Tibial artery (tissue), 4 donors: ENCODE measurements around the gene CNGA3.
"Not testable (repeated sequence)": the region's sequence is repeated elsewhere in the genome, so short reads cannot be mapped to it uniquely, and the experiment has no call there.

Experiments used
- DNase-seq, 2 donors: peaks; one replicate each; pipeline ENCODE4 v3.0.0-alpha.2; 2019
- H3K27ac ChIP-seq, 2 donors: fragments of 200-600 bp; sonication (generic) in 1 of 2; 1 replicate in 1 of 2; 2 replicates in 1 of 2; pipeline ENCODE4 v1.5.1; 2018 to 2019; ENCODE audit warnings: mild to moderate bottlenecking in 1 of 2
- H3K27me3 ChIP-seq, 2 donors: fragments of 200-600 bp; sonication (generic) in 1 of 2; one replicate each; pipeline versions ENCODE4 v1.5.1 to v1.6.0; 2016 to 2019
- H3K36me3 ChIP-seq, 3 donors: fragments of 200-600 bp; sonication (generic) in 2 of 3; one replicate each; pipeline ENCODE4 v1.5.1; 2016 to 2019; ENCODE audit warnings: mild to moderate bottlenecking in 2 of 3
- H3K4me1 ChIP-seq, 4 donors: fragments of 200-600 bp; sonication (generic) in 2 of 4; 1 replicate in 3 of 4; 2 replicates in 1 of 4; pipeline ENCODE4 v1.5.1; 2016 to 2019
- H3K4me3 ChIP-seq, 2 donors: fragments of 200-600 bp; sonication (generic) in 1 of 2; 1 replicate in 1 of 2; 2 replicates in 1 of 2; pipeline ENCODE4 v1.5.1; 2018 to 2019; ENCODE audit warnings: mild to moderate bottlenecking in 2 of 2
- H3K9me3 ChIP-seq, 3 donors: fragments of 200-600 bp; sonication (generic) in 1 of 3; one replicate each; pipeline ENCODE4 v1.5.1; 2016 to 2019
- CTCF ChIP-seq, 2 experiments: fragments of 200-600 bp in 1 of 2; fragments of 450-650 bp in 1 of 2; IDR thresholded peaks; one replicate each; pipeline ENCODE4 v1.5.1; 2017 to 2019; ENCODE audit warnings: antibody characterized with exemption in 2 of 2, mild to moderate bottlenecking in 1 of 2, moderate library complexity in 1 of 2
- intact Hi-C: fragments of 100-400 bp; cut with DNase I; formaldehyde crosslinking; loops from one replicate; pipeline ENCODE4 v1.15.0; 2023; ENCODE audit warnings: low total_unique reads

CNGA3 gene

GRCh38 chr2:98434492-98434891, 88.2 kb downstream of the CNGA3 start:
- TF ChIP-seq CTCF (IDR thresholded peaks at IDR 0.05): no peak
- Histone ChIP-seq H3K4me3 (no peak overlapping the region), H3K27me3 (no peaks in the 10 kb centered on the region), H3K27ac (no peak overlapping the region), H3K4me1 (no peaks in the 10 kb centered on the region), H3K36me3 (no peaks in the 10 kb centered on the region), H3K9me3 (peaks cover 0 to 3% (median 0%) of the 10 kb centered on the region in 3 donors)
- no peak for DNase-seq
- intact Hi-C loops: no loop called here

GRCh38 chr2:98435670-98436069, 89.4 kb downstream of the CNGA3 start:
- intact Hi-C loops, H3K9me3 ChIP-seq, H3K4me3 ChIP-seq, H3K27me3 ChIP-seq, H3K36me3 ChIP-seq, DNase-seq, H3K4me1 ChIP-seq, H3K27ac ChIP-seq: not testable (repeated sequence)

- Histone ChIP-seq H3K36me3 (no peaks in the 10 kb centered on the region), H3K9me3 (peaks cover 0 to 3% (median 0%) of the 10 kb centered on the region in 3 donors), H3K27ac (no peak overlapping the region), H3K4me3 (no peak overlapping the region), H3K4me1 (no peaks in the 10 kb centered on the region), H3K27me3 (no peaks in the 10 kb centered on the region)
- intact Hi-C loops: no loop called here
- TF ChIP-seq CTCF (IDR thresholded peaks at IDR 0.05): no peak
- no peak for DNase-seq
Measured at GRCh38 chr2:98436734-98437133, 90.5 kb downstream of the CNGA3 start.

- H3K9me3 ChIP-seq: peaks cover 0 to 3% (median 0%) of the 10 kb centered on the region in 3 donors
- H3K4me1 ChIP-seq: no peaks in the 10 kb centered on the region
- no peak for DNase-seq
- H3K27me3 ChIP-seq: no peaks in the 10 kb centered on the region
- H3K36me3 ChIP-seq: no peaks in the 10 kb centered on the region
- H3K27ac ChIP-seq: no peak overlapping the region
- intact Hi-C loops: no loop called here
- no peak overlapping the region for H3K4me3 ChIP-seq
- TF ChIP-seq CTCF (IDR thresholded peaks at IDR 0.05): no peak
Measured at GRCh38 chr2:98438190-98439133, 92.2 kb downstream of the CNGA3 start.

DNA sequence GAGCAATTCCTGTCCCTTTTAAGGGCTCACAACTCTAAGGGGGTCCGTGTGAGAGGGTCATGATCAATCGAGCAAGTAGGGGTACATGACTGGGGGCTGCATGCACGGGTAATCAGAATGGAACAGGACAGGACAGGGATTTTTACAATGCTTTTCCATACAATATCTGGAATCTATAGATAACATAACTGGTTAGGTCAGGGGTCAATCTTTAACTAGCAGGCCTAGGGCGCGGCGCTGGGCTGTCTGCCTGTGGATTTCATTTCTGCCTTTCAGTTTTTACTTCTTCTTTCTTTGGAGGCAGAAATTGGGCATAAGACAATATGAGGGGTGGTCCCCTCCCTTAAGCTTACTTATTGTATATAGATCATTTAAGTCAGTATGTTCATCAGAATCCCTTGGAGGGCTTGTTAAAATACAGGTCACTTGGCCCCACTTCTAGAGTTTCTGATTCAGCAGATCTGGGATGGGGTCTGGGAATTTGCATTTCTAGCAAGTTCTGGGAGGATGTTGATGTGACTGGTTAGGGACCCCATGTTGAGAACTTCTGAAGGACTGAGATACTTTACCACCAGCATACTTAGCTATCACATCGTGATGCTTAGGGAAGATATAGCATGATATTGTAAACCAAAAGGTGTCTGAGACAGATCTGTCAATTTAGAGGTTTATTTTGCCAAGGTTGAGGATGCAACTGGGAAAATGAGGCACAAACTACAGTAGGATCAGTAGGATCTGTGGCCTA, 95.6 kb downstream of the CNGA3 start:
- H3K27ac ChIP-seq: no peak overlapping the region
- intact Hi-C loops: no loop called here
- H3K27me3 ChIP-seq: no peaks in the 10 kb centered on the region
- DNase-seq: no peak
- no peaks in the 10 kb centered on the region for H3K9me3 ChIP-seq
- peaks cover 0 to 17% (median 9%) of the 10 kb centered on the region in 4 donors for H3K4me1 ChIP-seq
- no peak for TF ChIP-seq CTCF (IDR thresholded peaks at IDR 0.05)
- H3K4me3 ChIP-seq: no peak overlapping the region
- no peaks in the 10 kb centered on the region for H3K36me3 ChIP-seq

GRCh38 chr2:98442488-98442887, 96.2 kb downstream of the CNGA3 start:
- H3K27ac ChIP-seq: no peak overlapping the region
- H3K4me3 ChIP-seq: no peak overlapping the region
- no peaks in the 10 kb centered on the region for H3K27me3 ChIP-seq
- intact Hi-C loops: no loop called here
- TF ChIP-seq CTCF (IDR thresholded peaks at IDR 0.05): no peak
- H3K4me1 ChIP-seq: peaks cover 0 to 17% (median 9%) of the 10 kb centered on the region in 4 donors
- H3K9me3 ChIP-seq: no peaks in the 10 kb centered on the region
- DNase-seq: no peak
- H3K36me3 ChIP-seq: no peaks in the 10 kb centered on the region
